22Rv1 (cell line): ENCODE measurements around the gene SPRY4.

Experiments
- ZFX ChIP-seq: fragments of 450-650 bp; IDR thresholded peaks from 2 replicates; pipeline ENCODE4 v1.6.1; 2017; ENCODE audit warnings: antibody characterized with exemption, borderline replicate concordance
- TF ChIP-seq, protein P1 (sequence below): fragments of 450-650 bp; IDR thresholded peaks from 2 replicates; pipeline ENCODE4 v1.5.1; 2017; ENCODE audit warnings: mild to moderate bottlenecking

GRCh38 chr5:142350021-142350420 lies 25.2 kb upstream of the SPRY4 start:
- TF ChIP-seq, protein P1, sequence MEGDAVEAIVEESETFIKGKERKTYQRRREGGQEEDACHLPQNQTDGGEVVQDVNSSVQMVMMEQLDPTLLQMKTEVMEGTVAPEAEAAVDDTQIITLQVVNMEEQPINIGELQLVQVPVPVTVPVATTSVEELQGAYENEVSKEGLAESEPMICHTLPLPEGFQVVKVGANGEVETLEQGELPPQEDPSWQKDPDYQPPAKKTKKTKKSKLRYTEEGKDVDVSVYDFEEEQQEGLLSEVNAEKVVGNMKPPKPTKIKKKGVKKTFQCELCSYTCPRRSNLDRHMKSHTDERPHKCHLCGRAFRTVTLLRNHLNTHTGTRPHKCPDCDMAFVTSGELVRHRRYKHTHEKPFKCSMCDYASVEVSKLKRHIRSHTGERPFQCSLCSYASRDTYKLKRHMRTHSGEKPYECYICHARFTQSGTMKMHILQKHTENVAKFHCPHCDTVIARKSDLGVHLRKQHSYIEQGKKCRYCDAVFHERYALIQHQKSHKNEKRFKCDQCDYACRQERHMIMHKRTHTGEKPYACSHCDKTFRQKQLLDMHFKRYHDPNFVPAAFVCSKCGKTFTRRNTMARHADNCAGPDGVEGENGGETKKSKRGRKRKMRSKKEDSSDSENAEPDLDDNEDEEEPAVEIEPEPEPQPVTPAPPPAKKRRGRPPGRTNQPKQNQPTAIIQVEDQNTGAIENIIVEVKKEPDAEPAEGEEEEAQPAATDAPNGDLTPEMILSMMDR, result no peak
- no peak for TF ChIP-seq ZFX
